ENCODE results near the gene SRGAP1. TPM values are rescaled to one million over a fixed set of nuclear protein-coding genes. Genes with fewer than 3 reads are reported as not detected.

SRGAP1 gene
- total and polyA plus RNA-seq, 2 of the 8 experiments (the other 6 are each of a cell fraction or from before 2014, with no cell fraction given), result 3.2 to 7.3 TPM

- TF ChIP-seq TAF7 (optimal IDR thresholded peaks at IDR 0.05; ENCODE audit: borderline replicate concordance, low read depth, low read length), result no peak
- TF ChIP-seq RFX5 (IDR thresholded peaks at IDR 0.05; ENCODE audit: borderline replicate concordance, low read depth, low read length), result no peak
- no peak for TF ChIP-seq EP300 (IDR thresholded peaks at IDR 0.05; ENCODE audit: borderline replicate concordance in 1 of 2, low read depth in 2 of 2, low read length in 2 of 2)
- TF ChIP-seq ZNF274 (IDR thresholded peaks at IDR 0.05; ENCODE audit: borderline replicate concordance, extremely low read depth, low read length), result no peak
- TF ChIP-seq EZH2 (IDR thresholded peaks at IDR 0.05; ENCODE audit: low read depth, low read length, severe bottlenecking), result no peak
- no peak for TF ChIP-seq PHF8 (conservative IDR thresholded peaks at IDR 0.05; ENCODE audit: low read depth, low read length)
Measured at GRCh38 chr12:63889721-63890509, 45.4 kb downstream of the SRGAP1 start (continued).
